ENCODE measurements around the gene TMED9. TPM values are rescaled to one million over a fixed set of nuclear protein-coding genes. Genes with fewer than 3 reads are reported as not detected.
"Not testable (repeated sequence)": the region's sequence is repeated elsewhere in the genome, so short reads cannot be mapped to it uniquely, and the experiment has no call there.

Gene TMED9
- total RNA-seq, 2 donors from 2014 or later = 97.7 to 118 TPM

DNA sequence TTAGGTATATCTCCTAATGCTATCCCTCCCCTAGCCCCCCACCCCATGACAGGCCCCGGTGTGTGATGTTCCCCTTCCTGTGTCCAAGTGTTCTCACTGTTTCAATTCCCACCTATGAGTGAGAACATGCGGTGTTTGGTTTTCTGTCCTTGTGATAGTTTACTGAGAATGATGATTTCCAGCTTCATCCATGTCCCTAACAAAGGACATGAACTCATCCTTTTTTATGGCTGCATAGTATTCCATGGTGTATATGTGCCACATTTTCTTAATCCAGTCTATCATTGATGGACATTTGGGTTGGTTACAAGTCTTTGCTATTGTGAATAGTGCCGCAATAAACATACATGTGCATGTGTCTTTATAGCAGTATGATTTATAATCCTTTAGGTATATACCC, 42.9 kb downstream of the TMED9 start:
- not testable (repeated sequence) for ATAC-seq (replicated peaks); H3K27ac Mint-ChIP-seq; H3K4me1 Mint-ChIP-seq; H3K4me3 Mint-ChIP-seq; H3K9me3 Mint-ChIP-seq; H3K36me3 Mint-ChIP-seq (ENCODE audit: low read depth); H3K27me3 Mint-ChIP-seq

DNA sequence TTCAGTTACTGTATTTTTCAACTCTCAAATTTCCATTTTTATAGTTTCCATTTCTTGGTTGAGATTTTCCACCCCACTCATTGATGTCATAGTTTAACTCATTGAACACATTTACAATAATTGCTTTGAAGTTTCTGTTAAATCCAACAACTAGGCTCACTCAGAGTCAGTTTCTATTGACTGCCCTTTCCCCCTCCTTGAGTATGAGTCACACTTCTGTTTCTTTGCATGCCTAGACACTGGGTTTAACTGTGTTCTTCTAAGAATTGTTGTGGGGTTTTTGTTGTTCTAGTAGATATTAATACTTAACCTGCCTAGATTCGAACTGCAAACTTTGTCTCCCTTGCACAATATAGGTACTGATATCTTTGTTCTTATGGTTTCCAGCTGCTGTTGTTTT, 53.5 kb downstream of the TMED9 start:
- not testable (repeated sequence) for H3K4me1 Mint-ChIP-seq; H3K27ac Mint-ChIP-seq; H3K4me3 Mint-ChIP-seq; H3K27me3 Mint-ChIP-seq; H3K9me3 Mint-ChIP-seq; H3K36me3 Mint-ChIP-seq (ENCODE audit: low read depth)
- peak; percentile 100 for ATAC-seq (replicated peaks)

Other genes with a start within 250 kb of the TMED9 start
- gene LMAN2, start 240.5 kb upstream of the TMED9 start, total RNA-seq = 100 to 1,000 TPM in 1 of 2 donors, 10 to 100 TPM in 1; 94.3 to 122 TPM
- gene RGS14, start 234.3 kb upstream of the TMED9 start, total RNA-seq = 100 to 1,000 TPM in 1 of 2 donors, 10 to 100 TPM in 1; 45.5 to 102 TPM
- gene SLC34A1, start 207.8 kb upstream of the TMED9 start, total RNA-seq = 1 to 10 TPM in 1 of 2 donors, under 1 TPM in 1; 0.56 to 1.1 TPM
- not detected for gene PFN3, start 191.5 kb upstream of the TMED9 start, total RNA-seq
- 1 to 10 TPM; 3.7 to 4.6 TPM for gene F12, start 182.6 kb upstream of the TMED9 start, total RNA-seq
- gene GRK6, start 165.5 kb upstream of the TMED9 start, total RNA-seq = 100 to 1,000 TPM; 108 to 130 TPM
- 10 to 100 TPM in 1 of 2 donors, 1 to 10 TPM in 1; 8.2 to 13.6 TPM for gene PRR7, start 145.4 kb upstream of the TMED9 start, total RNA-seq
- gene DBN1, start 118.6 kb upstream of the TMED9 start, total RNA-seq = 1 to 10 TPM; 2.3 to 3.1 TPM
- 10 to 100 TPM; 34.9 to 38.8 TPM for gene PDLIM7, start 94.6 kb upstream of the TMED9 start, total RNA-seq
- 10 to 100 TPM in 1 of 2 donors, 1 to 10 TPM in 1; 5.6 to 13.7 TPM for gene DOK3, start 82.4 kb upstream of the TMED9 start, total RNA-seq
- 100 to 1,000 TPM; 116 to 149 TPM for gene DDX41, start 75.2 kb upstream of the TMED9 start, total RNA-seq
- 10 to 100 TPM; 67.5 to 72.3 TPM for gene FAM193B, start 37.6 kb upstream of the TMED9 start, total RNA-seq
- gene B4GALT7, start 7.9 kb downstream of the TMED9 start, total RNA-seq = 10 to 100 TPM; 11.6 to 14.3 TPM
- 100 to 1,000 TPM in 1 of 2 donors, 10 to 100 TPM in 1; 34.0 to 127 TPM for gene FAM153A, start 190.7 kb downstream of the TMED9 start, total RNA-seq

Measured in activated T-helper 17 cell treated with anti-CD3 and anti-CD28 coated beads, Interleukin-2, amount 50 U/mL, for 72 hours (primary cell).